Peyer's patch (tissue), 4 donors: ENCODE data around the gene AHSP. TPM values are rescaled to one million over a fixed set of nuclear protein-coding genes. Genes with fewer than 3 reads are reported as not detected.

ENCODE experiments used
- DNase-seq, 3 donors: peaks; one replicate each; pipeline ENCODE4 v3.0.0-alpha.2; 2017 to 2019
- H3K27ac ChIP-seq, 4 donors: fragments of 200-600 bp; sonication (generic); one replicate each; pipeline ENCODE4 v1.5.1; 2016 to 2019
- H3K27me3 ChIP-seq, 2 donors: fragments of 200-600 bp; sonication (generic); one replicate each; pipeline ENCODE4 v1.5.1; 2019
- H3K36me3 ChIP-seq, 3 donors: fragments of 200-600 bp; sonication (generic); one replicate each; pipeline ENCODE4 v1.5.1; 2016 to 2019
- H3K4me1 ChIP-seq, 4 donors: fragments of 200-600 bp; sonication (generic); one replicate each; pipeline ENCODE4 v1.5.1; 2016 to 2019
- H3K4me3 ChIP-seq, 4 donors: fragments of 200-600 bp; sonication (generic); 1 replicate in 3 of 4; 2 replicates in 1 of 4; pipeline ENCODE4 v1.5.1; 2016 to 2019; ENCODE audit warnings: mild to moderate bottlenecking in 1 of 4
- H3K9me3 ChIP-seq, 4 donors: fragments of 200-600 bp; sonication (generic); one replicate each; pipeline ENCODE4 v1.5.1; 2016 to 2019; ENCODE audit warnings: mild to moderate bottlenecking in 1 of 4
- CTCF ChIP-seq, 6 experiments: fragments of 450-650 bp in 4 of 6; fragments of 200-600 bp in 2 of 6; sonication (generic) in 1 of 6; IDR thresholded peaks; one replicate each; pipeline ENCODE4 v1.5.1; 2017 to 2019; ENCODE audit warnings: antibody characterized with exemption in 6 of 6, mild to moderate bottlenecking in 3 of 6, moderate library complexity in 1 of 6
- POLR2A ChIP-seq, 2 donors: fragments of 450-650 bp; IDR thresholded peaks; one replicate each; pipeline ENCODE4 v1.5.1; 2017; ENCODE audit warnings: antibody characterized with exemption in 2 of 2, mild to moderate bottlenecking in 2 of 2, moderate library complexity in 2 of 2
- total RNA-seq, 4 donors: library from RNA; depleted of rRNA; stranded (reverse); fragments of >200 nt; gene quantifications; one replicate each; pipeline ENCODE4 v1.1.0, GENCODE V29; 2016

Gene AHSP
- total RNA-seq, 4 donors from 2014 or later = not detected

GRCh38 chr16:31496670-31497069, 31.0 kb upstream of the AHSP start:
- DNase-seq = no peak
- TF ChIP-seq CTCF (IDR thresholded peaks at IDR 0.05) (no peak), POLR2A (IDR thresholded peaks at IDR 0.05) (no peak)
- H3K36me3 ChIP-seq = peaks cover 0 to 87% (median 0%) of the 10 kb centered on the region in 3 donors
- no peaks in the 10 kb centered on the region for H3K9me3 ChIP-seq
- no peak overlapping the region for H3K27ac ChIP-seq
- no peak overlapping the region for H3K4me3 ChIP-seq
- no peaks in the 10 kb centered on the region for H3K27me3 ChIP-seq
- H3K4me1 ChIP-seq = peaks cover 0 to 4% (median 0%) of the 10 kb centered on the region in 4 donors

GRCh38 chr16:31498493-31498892, 29.2 kb upstream of the AHSP start:
- Histone ChIP-seq H3K27ac (no peak overlapping the region), H3K36me3 (peaks cover 0 to 69% (median 0%) of the 10 kb centered on the region in 3 donors), H3K4me3 (no peak overlapping the region), H3K9me3 (no peaks in the 10 kb centered on the region), H3K27me3 (no peaks in the 10 kb centered on the region), H3K4me1 (peaks cover 0 to 10% (median 0%) of the 10 kb centered on the region in 4 donors)
- TF ChIP-seq CTCF (IDR thresholded peaks at IDR 0.05) (no peak), POLR2A (IDR thresholded peaks at IDR 0.05) (no peak)
- no peak for DNase-seq

GRCh38 chr16:31499928-31500327, 27.8 kb upstream of the AHSP start:
- H3K36me3 ChIP-seq = peaks cover 0 to 56% (median 0%) of the 10 kb centered on the region in 3 donors
- TF ChIP-seq CTCF (IDR thresholded peaks at IDR 0.05) = no peak
- TF ChIP-seq POLR2A (IDR thresholded peaks at IDR 0.05) = no peak
- no peaks in the 10 kb centered on the region for H3K9me3 ChIP-seq
- no peak overlapping the region for H3K27ac ChIP-seq
- H3K4me3 ChIP-seq = no peak overlapping the region
- no peak for DNase-seq
- H3K4me1 ChIP-seq = peaks cover 0 to 10% (median 0%) of the 10 kb centered on the region in 4 donors
- no peaks in the 10 kb centered on the region for H3K27me3 ChIP-seq

- Histone ChIP-seq H3K27ac (no peak overlapping the region), H3K9me3 (no peaks in the 10 kb centered on the region), H3K4me3 (no peak overlapping the region), H3K27me3 (no peaks in the 10 kb centered on the region), H3K36me3 (peaks cover 0 to 41% (median 0%) of the 10 kb centered on the region in 3 donors), H3K4me1 (peaks cover 0 to 13% (median 0%) of the 10 kb centered on the region in 4 donors)
- TF ChIP-seq CTCF (IDR thresholded peaks at IDR 0.05) = no peak
- TF ChIP-seq POLR2A (IDR thresholded peaks at IDR 0.05) = no peak
- no peak for DNase-seq
These were observed 26.3 kb upstream of the AHSP start for GRCh38 chr16:31501226-31501965.

- Histone ChIP-seq H3K9me3 (no peaks in the 10 kb centered on the region), H3K27me3 (no peaks in the 10 kb centered on the region), H3K36me3 (peaks cover 0 to 35% (median 0%) of the 10 kb centered on the region in 3 donors), H3K27ac (no peak overlapping the region), H3K4me1 (peaks cover 0 to 19% (median 4%) of the 10 kb centered on the region in 4 donors), H3K4me3 (no peak overlapping the region)
- DNase-seq = no peak
- no peak for TF ChIP-seq POLR2A (IDR thresholded peaks at IDR 0.05)
- TF ChIP-seq CTCF (IDR thresholded peaks at IDR 0.05) = no peak
These were observed 25.7 kb upstream of the AHSP start for GRCh38 chr16:31501966-31502348.
